CD4-positive, alpha-beta T cell treated with Interleukin-6 at 100 ng/mL for 8 hours (primary cell): ENCODE results near the gene SND1.

Experiments used
- DNase-seq: peaks from one replicate; pipeline ENCODE4 v3.0.0-alpha.2; 2020; ENCODE audit warnings: mixed read lengths, low spot score

Gene SND1

GRCh38 chr7:128071376-128071775 lies 419.4 kb downstream of the SND1 start:
- DNase-seq: no peak

- DNase-seq: no peak
Measured at GRCh38 chr7:128071801-128072200, 419.8 kb downstream of the SND1 start.

- no peak for DNase-seq
Measured at GRCh38 chr7:128073671-128074310, 421.8 kb downstream of the SND1 start.

- DNase-seq: no peak
Measured at GRCh38 chr7:128074336-128074735, 422.3 kb downstream of the SND1 start.

- no peak for DNase-seq
Measured at GRCh38 chr7:128074736-128075135, 422.7 kb downstream of the SND1 start.

- no peak for DNase-seq
Measured at GRCh38 chr7:128075242-128076095, 423.5 kb downstream of the SND1 start.

GRCh38 chr7:128076196-128076795 lies 424.3 kb downstream of the SND1 start:
- no peak for DNase-seq

GRCh38 chr7:128076796-128077271 lies 424.8 kb downstream of the SND1 start:
- DNase-seq: no peak

- DNase-seq: no peak
Measured at GRCh38 chr7:128078309-128078708, 426.3 kb downstream of the SND1 start.

- no peak for DNase-seq
Measured at GRCh38 chr7:128080169-128080568, 428.2 kb downstream of the SND1 start.

GRCh38 chr7:128081351-128081750 lies 429.4 kb downstream of the SND1 start:
- DNase-seq: no peak

GRCh38 chr7:128081808-128082207 lies 429.8 kb downstream of the SND1 start:
- no peak for DNase-seq

- no peak for DNase-seq
Measured at GRCh38 chr7:128082431-128082830, 430.4 kb downstream of the SND1 start.

GRCh38 chr7:128084896-128085608 lies 433.1 kb downstream of the SND1 start:
- DNase-seq: no peak

- no peak for DNase-seq
Measured at GRCh38 chr7:128090492-128090891, 438.5 kb downstream of the SND1 start.

- no peak for DNase-seq
Measured at GRCh38 chr7:128091106-128091505, 439.1 kb downstream of the SND1 start.

- no peak for DNase-seq
Measured at GRCh38 chr7:128092221-128092620, 440.2 kb downstream of the SND1 start.

GRCh38 chr7:128093614-128094570 lies 441.9 kb downstream of the SND1 start:
- DNase-seq: no peak

- DNase-seq: no peak
Measured at GRCh38 chr7:128094686-128095085, 442.7 kb downstream of the SND1 start.

- DNase-seq: no peak
Measured at GRCh38 chr7:128097211-128097731, 445.3 kb downstream of the SND1 start.

GRCh38 chr7:128098629-128099028 lies 446.6 kb downstream of the SND1 start:
- DNase-seq: no peak
